GM20431 (cell line): ENCODE data around the gene CCDC116.

ENCODE experiments used
- in situ Hi-C: fragments of 300-500 bp; cut with MseI, MboI; formaldehyde crosslinking; loops from one replicate; pipeline ENCODE4 v1.15.0; 2020; ENCODE audit warnings: low sequenced_read_pairs; ENCODE audit not compliant: unreplicated experiment

CCDC116 gene

DNA sequence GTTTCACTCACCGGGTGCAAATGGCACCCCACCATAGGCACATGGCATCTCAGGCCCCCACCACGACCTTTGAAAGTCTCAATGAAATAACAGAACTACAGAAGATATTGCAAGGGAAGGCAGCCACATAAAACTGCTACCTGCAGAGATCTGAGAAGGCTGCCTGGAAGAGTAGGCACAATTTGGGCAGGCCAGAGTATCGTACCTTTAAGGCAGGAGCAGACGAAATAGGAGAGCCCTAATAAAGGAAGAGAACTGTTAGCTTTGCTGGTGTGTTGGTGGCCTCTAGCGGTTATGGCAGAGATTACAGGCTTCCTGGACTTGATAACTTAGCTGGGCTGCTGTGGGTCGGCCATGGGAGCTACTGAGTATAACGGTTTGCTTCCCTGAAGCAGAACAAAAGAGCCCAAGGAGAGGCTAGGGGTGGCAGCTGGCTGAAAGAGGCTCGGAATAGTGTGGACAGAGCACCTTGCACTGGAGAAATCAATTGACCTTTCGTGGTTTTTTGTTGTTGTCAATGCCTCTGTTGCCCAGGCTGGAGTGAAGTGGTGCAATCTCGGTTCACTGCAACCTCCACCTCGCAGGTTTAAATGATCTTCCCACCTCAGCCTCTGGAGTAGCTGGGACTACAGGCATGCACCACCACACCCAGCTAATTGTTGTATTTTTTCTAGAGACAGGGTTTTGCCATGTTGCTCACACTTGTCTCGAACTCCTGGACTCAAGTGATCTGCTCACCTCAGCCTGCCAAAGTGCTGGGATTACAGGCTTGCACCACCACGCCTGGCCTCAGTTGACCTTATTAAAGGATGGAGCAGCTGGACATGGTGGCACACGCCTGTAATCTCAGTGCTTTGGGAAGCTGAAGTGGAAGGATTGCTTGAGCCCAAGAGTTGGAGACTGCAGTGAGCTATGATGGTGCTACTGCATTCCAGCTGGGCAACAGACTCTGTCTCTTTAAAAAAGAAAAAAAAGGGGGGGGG lies 14.3 kb downstream of the CCDC116 start:
- in situ Hi-C loops, result no loop called here

DNA sequence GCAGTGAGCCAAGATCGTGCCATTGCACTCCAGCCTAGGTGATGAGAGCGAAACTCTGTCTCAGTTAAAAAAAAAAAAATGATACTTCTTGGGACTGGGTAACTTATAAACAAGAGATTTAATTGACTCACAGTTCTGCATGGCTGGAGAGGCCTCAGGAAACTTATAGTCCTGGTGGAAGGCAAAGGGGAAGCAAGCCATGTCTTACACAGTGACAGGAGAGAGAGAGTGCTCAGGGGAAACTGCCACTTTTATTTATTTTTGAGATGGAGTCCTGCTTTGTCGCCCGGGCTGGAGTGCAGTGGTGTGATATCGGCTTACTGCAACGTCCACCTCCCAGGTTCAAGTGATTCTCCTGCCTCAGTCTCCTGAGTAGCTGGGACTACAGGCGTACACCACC lies 17.7 kb downstream of the CCDC116 start:
- in situ Hi-C loops, result no loop called here

DNA sequence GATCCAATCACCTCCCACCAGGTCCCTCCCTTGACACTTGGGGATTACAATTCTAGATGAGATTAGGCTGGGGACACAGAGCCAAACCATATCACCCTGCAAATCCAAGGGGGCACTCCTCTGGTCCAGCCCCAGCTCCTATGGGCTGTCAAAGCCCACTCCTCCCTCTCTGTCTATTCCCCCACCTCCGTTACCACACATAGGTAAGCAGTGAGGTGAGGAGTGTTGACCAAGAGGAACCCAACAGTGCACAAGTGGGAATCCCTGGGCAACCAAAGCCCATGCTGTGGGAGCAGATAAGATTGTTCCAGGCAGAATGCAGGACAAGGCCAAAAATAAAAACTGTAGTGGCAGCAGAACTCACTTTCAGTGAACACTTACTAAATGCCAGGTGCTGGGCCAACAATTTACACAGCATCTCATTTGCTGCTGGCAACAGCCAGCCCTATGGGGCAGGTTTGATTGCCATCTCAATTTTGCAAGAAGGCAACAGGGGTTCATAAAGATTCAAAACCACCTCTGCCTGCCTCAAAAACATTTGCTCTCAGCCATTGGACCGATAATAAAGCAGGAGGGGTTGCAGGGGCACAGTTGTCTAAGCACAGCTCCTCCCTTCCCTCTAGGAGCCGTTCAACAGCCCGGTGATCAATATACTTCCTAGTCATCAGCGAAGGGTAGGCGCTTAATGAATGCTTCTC lies 18.4 kb downstream of the CCDC116 start:
- in situ Hi-C loops, result no loop called here

DNA sequence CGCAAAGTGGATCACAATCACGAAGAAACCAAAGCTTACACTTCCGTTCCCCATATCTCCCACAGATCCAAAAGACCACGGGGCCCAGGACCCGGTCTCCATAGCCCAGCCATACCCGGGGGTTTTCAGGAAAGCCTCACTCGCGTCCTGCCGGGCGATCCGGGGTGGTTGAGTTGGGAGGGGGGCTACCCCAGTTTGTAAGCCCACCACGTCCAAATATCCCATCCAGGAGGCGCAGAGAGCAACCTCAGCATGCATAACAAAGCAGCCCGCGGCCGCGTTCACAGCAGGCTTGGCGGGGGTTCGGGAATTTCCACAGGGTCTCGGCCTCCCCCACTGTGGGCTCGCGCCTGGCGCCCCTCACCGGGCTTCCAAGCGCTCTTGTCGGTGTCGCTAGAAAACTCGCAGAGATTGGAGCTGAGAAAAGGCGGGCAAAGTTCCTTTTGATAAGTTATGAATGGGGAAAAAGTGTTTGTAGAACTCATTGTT lies 19.0 kb downstream of the CCDC116 start:
- in situ Hi-C loops, result no loop called here

- in situ Hi-C loops, result no loop called here
Observed at GRCh38 chr22:21652010-21652546, 19.5 kb downstream of the CCDC116 start.

- in situ Hi-C loops, result no loop called here
Observed at GRCh38 chr22:21652547-21653545, 20.3 kb downstream of the CCDC116 start.

- in situ Hi-C loops, result no loop called here
Observed at GRCh38 chr22:21657020-21657359, 24.4 kb downstream of the CCDC116 start.

GRCh38 chr22:21657360-21658032 lies 24.9 kb downstream of the CCDC116 start:
- in situ Hi-C loops, result no loop called here

DNA sequence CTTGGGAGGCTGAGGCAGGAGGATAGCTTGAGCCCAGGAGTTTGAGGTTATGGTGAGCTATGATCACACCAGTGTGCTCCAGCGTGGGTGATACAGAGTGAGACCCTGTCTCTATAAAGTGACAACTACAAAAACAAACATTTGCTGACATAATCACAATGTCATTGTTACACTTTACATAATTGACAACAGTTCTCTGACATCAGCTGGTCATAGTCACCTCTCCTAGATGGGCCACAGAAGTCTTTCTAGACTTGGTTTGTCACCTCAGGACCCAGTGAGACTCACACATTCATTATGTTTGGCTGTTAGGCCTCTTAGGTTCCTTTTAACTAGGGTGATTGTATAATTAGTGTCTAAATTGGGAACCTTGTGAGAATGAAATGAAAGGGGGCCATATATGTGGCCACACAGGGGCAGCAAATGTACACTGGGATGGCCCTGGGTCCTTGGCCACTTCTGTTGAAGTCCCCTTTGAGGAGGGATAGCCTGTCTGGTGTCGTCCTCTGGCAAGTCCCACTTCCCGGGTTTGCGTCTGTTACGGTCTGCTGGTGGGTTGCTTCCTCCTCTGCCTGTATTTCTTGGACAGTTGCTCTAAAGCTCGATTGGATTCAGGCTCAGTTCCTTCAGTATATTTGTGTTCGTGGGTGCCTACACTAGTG lies 27.4 kb downstream of the CCDC116 start:
- in situ Hi-C loops, result no loop called here

DNA sequence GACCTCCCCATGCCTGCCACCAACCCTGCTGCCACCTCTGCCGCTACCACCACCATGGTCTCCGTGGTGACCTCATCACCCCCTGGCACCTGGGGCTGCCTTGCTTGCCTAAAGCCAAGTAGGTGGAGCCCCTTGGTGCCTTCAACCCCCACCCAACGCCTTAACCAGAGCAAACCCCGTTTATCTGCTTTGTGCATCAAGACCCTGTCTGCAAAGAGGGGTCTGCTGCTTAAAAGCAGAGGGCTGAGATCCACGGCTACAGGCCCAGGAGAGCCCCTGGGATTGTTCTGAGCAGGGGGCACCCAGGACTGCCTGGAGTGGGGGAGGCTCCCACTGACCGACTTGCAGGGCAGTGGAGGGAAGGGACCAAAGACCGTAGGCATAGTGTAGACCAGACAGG lies 28.3 kb downstream of the CCDC116 start:
- in situ Hi-C loops, result no loop called here

- in situ Hi-C loops, result no loop called here
Observed at GRCh38 chr22:21661991-21662390, 29.4 kb downstream of the CCDC116 start.

DNA sequence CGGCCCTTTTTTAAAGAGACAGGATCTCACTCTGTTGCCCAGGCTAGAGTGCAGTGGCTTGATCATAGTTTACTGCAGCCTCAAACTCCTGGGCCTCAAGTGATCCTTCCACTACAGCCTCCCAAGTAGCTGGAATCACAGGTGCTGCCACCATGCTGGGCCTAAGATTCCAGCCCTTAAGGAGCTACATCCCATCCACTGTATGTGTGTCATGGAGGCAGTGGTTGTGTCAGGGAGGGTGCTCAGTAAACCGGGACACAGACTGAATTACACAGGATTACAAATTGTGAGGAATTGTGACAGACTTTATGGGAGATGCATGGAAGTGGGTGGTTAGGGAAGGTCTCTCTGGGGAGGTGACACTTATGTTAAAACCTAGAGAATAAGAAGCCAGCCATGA lies 31.2 kb downstream of the CCDC116 start:
- in situ Hi-C loops, result no loop called here

DNA sequence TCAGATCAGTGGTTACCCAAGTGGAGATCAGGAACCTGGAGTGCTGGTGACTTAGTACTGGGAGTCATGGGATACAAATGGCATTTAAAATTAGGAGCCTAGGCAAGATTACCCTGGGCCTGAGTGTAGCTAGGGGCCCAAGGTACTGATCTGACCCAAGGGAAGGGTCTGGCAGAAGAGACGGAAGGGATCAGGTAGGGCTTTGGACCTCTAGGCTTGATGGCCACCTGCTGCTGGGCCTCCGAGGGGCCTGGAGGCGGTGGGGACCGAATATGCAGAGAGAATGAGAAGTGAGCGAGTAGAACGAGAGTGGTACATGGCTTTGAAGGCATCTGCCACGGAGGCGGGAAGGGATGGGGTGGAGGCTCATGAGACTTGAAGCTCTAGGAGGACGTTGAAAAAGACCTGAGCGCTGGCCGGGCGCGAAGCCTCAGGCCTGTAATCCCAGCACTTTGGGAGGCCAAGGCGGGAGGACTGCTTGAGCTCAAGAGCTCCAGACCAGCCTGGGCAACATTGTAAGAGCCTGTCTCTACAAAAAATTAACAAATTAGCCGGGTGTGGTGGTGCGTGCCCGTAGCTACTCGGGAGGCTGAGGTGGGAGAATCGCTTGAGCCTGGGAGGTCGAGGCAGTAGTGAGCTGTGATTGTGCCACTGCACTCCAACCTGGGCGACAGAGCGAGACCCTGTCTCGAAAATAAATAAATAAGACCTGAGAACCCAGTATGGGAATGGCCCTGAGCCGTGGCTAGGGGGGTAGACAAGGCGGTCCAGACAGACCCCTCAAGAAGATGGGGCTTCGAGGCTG lies 32.7 kb downstream of the CCDC116 start:
- in situ Hi-C loops, result no loop called here

- in situ Hi-C loops, result no loop called here
Observed at GRCh38 chr22:21666786-21667185, 34.2 kb downstream of the CCDC116 start.

DNA sequence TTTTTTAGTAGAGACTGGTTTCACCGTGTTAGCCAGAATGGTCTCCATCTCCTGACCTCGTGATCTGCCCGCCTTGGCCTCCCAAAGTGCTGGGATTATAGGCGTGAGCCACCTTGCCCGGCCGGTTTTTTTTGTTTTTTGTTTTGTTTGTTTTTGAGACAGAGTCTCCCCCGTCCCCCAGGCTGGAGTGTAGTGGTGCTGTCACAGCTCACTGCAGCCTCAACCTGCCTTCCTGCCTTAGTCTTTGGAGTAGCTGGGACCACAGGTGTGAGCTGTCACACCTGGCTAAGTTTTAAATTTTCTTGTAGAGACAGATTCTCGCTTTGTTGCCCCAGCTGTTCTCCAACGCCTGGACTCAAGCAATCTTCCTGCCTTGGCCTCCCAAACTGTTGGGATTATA lies 36.5 kb downstream of the CCDC116 start:
- in situ Hi-C loops, result no loop called here

DNA sequence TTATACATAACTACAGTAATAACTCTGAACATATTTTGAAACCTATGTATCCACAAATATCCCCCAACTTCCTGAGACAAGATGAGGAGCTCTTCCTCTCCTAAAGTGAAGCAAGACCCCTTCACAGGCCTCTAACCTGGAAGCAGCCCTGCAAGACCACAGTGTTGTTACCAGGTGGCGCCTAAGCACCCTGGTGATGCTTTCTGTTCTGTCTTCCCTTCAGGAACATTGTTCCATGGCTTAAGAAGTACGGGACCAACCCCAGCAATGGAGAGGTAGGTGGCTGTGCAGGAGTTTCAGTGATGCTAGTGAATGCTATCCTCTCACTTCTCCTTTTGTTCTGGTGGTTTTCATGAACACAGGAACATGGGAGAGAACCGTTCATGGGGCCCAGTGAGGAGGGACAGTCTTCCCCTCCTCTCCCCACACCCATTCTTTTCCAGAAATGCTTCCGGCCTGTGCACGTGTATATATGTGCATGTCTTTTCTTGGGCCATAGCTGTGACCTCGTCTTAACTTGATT lies 39.6 kb downstream of the CCDC116 start:
- in situ Hi-C loops, result no loop called here

GRCh38 chr22:21673534-21674321 lies 41.2 kb downstream of the CCDC116 start:
- in situ Hi-C loops, result no loop called here
